BE2C (cell line): ENCODE results near the gene ACSS1.

Source experiments
- DNase-seq: peaks from one replicate; pipeline ENCODE4 v3.0.0-alpha.2; 2020
- H3K27me3 ChIP-seq: fragments of 250-450 bp; sonication (Bioruptor Pico); 2 replicates; pipeline ENCODE4 v1.5.1; 2020; ENCODE audit warnings: mild to moderate bottlenecking
- H3K36me3 ChIP-seq: fragments of 250-450 bp; sonication (Bioruptor Pico); 2 replicates; pipeline ENCODE4 v1.5.1; 2020; ENCODE audit warnings: mild to moderate bottlenecking
- H3K4me1 ChIP-seq: fragments of 250-450 bp; sonication (Bioruptor Pico); 2 replicates; pipeline ENCODE4 v1.5.1; 2020
- H3K4me3 ChIP-seq: 2 replicates; pipeline ENCODE4 v1.5.1; 2011; ENCODE audit warnings: low read depth, low read length
- H3K9me3 ChIP-seq: fragments of 250-450 bp; sonication (Bioruptor Pico); 2 replicates; pipeline ENCODE4 v1.5.1; 2020
- CTCF ChIP-seq: IDR thresholded peaks from 2 replicates; pipeline ENCODE4 v1.5.1; 2012; ENCODE audit warnings: mild to moderate bottlenecking, low read depth, low read length

ACSS1 gene

GRCh38 chr20:25011261-25011660, 46.7 kb downstream of the ACSS1 start:
- no peak overlapping the region for H3K4me3 ChIP-seq
- no peak for DNase-seq
- H3K9me3 ChIP-seq = no peaks in the 10 kb centered on the region
- TF ChIP-seq CTCF = no peak
- no peaks in the 10 kb centered on the region for H3K4me1 ChIP-seq
- no peaks in the 10 kb centered on the region for H3K27me3 ChIP-seq
- H3K36me3 ChIP-seq = no peaks in the 10 kb centered on the region

GRCh38 chr20:25009218-25010145, 48.5 kb downstream of the ACSS1 start:
- H3K36me3 ChIP-seq = no peaks in the 10 kb centered on the region
- no peaks in the 10 kb centered on the region for H3K27me3 ChIP-seq
- no peaks in the 10 kb centered on the region for H3K4me1 ChIP-seq
- H3K9me3 ChIP-seq = no peaks in the 10 kb centered on the region
- H3K4me3 ChIP-seq = no peak overlapping the region
- TF ChIP-seq CTCF = no peak
- DNase-seq = no peak

- DNase-seq = no peak
- H3K4me3 ChIP-seq = no peak overlapping the region
- no peaks in the 10 kb centered on the region for H3K4me1 ChIP-seq
- TF ChIP-seq CTCF = no peak
- no peaks in the 10 kb centered on the region for H3K27me3 ChIP-seq
- H3K9me3 ChIP-seq = no peaks in the 10 kb centered on the region
- H3K36me3 ChIP-seq = no peaks in the 10 kb centered on the region
These were observed 49.3 kb downstream of the ACSS1 start for GRCh38 chr20:25008388-25009217.

- H3K9me3 ChIP-seq = no peaks in the 10 kb centered on the region
- no peaks in the 10 kb centered on the region for H3K36me3 ChIP-seq
- DNase-seq = no peak
- no peak for TF ChIP-seq CTCF
- H3K27me3 ChIP-seq = no peaks in the 10 kb centered on the region
- H3K4me3 ChIP-seq = no peak overlapping the region
- no peaks in the 10 kb centered on the region for H3K4me1 ChIP-seq
These were observed 50.2 kb downstream of the ACSS1 start for GRCh38 chr20:25007491-25008305.

- Histone ChIP-seq H3K27me3 (no peaks in the 10 kb centered on the region), H3K9me3 (no peaks in the 10 kb centered on the region), H3K36me3 (no peaks in the 10 kb centered on the region), H3K4me1 (no peaks in the 10 kb centered on the region), H3K4me3 (no peak overlapping the region)
- TF ChIP-seq CTCF = no peak
- no peak for DNase-seq
These were observed 51.3 kb downstream of the ACSS1 start for GRCh38 chr20:25006431-25007167.
